GM21528 (cell line): ENCODE results near the gene HOXA6.

Experiments used
- ATAC-seq: cut with Tn5 transposase; IDR thresholded peaks from one replicate; pipeline ENCODE4 v1.9.1; 2021; ENCODE audit warnings: mild to moderate bottlenecking, moderate library complexity; ENCODE audit not compliant: unreplicated experiment, low FRiP score

Gene HOXA6

DNA sequence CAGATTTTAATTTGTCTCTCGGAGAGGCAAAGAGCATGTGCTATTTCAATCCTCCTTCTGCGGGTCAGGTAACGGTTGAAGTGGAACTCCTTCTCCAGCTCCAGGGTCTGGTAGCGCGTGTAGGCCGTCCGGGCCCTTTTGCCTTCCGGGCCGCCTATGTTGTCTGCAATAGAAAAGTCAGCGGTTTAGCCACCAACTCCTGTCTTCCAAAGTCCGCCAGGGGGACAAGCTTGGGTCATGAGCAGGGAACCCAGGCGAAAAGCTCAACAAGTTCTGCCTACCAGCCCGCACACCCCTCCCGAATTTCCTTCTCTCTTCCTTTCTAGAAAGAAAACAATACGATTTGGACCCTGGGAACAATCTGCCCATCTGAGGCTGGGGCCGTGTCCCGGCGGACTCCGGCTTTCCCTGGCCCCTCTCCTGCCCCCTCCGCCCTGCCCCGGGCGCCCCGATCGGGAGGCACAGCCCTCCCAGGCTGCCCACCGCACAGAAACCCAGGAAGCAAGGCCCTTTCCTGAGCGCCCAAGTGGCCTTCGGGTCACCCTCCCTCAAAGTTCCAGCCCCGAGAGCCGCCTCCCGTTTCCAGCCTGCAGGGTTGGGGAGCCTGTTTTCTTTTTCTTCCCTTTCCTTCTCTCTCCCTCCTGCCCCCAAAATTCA, 5.5 kb downstream of the HOXA6 start:
- no peak for ATAC-seq

DNA sequence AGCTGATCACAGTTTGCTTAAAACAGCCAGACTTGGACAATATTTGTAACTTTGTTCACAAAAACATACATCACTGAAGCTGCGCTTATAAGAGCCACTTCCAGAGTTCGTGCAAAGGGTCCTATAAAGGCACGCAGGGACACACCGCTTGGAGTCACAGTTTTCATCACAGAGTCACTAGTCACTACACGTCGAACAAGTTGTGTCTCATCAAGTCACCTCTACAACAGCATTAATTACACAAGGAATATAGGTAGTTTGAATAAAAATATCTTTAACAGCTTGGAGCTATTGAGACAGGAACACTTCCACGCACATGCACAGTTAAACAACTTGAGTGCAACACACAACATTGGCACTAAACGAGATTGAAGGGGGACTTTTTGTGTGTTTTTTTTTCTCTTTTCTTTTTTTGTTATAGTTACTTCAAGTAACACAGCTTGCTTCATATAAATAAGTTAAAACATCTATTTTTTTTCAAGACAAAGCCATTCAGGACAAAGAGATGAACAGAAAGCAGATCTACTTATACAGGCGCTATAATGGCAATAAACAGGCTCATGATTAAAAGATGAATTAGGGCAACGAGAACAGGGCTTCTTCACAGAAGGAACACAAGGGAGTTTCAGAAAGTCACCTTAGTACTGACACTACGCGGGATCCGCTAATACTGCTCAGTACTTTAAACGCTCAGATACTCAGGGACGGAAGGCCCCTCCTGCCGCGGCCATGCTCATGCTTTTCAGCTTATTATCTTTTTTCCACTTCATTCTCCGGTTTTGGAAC, 6.2 kb downstream of the HOXA6 start:
- ATAC-seq: no peak

DNA sequence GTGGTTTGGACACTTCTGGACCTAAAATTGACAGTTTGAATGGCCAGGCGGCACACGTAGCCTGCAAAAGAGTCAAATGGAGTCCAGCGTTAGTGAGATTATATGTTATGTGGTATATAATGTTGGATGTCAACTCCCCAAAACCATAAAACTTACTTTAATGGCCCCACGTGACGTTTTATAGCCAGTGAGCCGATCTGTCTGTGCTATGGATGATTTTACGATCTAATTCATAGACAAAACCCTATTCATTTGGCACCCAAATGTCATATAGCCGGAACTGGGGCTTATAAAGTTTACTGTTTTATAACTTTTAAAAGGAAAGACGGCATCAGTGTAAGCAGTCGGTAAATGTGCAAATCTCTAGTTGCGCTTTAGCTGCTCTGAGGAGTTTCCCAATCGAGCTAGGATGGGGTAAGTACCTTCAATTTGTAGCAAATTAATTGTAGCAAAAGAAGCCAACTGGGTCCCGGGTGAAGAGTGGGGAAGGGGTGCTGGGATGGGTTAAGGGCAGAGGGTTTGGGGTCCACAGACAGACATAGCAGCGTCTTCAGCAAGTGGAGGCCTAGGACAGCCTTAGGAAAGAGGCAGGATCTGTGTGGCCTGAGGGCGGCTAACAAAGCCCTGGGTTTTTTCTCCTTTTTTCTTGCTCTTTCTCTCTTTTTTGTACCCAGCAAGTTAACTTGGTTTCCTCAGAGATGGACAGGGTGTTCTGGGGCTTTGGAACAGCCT, 7.3 kb downstream of the HOXA6 start:
- ATAC-seq: no peak

DNA sequence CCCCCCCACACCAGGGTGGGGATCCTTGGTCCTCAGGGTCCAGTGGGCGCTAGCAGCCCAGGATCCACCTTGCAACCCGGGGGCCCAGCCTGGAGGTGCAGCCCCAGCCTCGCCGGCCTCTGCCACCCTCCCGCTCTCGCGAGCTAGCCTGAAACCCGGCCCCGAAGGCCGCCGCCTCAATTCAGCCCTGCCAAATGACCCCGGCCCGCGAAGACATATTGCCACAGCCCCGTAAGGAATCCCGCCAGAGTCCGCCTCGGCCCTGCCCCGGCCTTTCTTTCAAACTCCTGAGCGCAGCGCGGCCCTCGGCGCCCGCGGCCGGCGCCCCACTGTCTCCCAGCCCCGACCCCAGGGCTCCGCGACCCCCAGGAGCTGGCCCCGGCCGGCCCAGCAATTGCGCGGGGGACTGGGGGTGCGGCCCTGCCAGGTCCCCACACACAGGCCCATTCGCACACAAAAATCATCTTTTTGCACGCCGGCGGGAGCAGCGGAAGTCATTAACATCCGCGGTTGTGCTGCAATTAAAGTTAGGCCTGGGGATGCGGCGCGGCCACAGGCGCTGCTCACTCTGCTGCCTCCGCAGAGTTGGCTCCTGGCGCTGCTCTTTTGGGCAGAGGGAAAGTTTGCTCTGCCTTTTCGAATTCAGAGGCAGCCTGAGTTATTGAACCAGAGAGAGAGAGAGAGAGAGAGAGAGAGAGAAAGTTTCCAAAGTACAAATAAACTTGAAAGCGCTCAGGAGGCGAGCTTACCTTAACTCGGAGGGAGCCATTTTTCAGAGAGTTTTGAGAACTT, 8.0 kb downstream of the HOXA6 start:
- no peak for ATAC-seq

DNA sequence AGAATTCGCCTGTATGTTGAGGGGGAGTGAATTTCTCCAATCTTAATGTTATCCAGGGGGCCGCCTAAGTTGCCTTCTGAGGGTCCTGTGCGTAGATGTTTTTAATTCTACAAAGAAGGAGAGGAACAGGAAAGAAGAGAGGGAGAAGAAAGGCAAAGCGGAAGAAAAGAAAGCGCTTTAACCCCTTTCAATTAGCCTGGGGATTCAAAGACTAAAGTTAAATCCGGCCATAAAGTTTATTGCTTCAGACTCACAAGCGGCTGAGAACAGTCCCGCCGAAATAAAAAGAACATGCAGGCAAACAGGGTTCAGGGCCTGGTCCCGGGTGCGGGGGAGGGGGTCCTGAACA, 8.6 kb downstream of the HOXA6 start:
- ATAC-seq: no peak

DNA sequence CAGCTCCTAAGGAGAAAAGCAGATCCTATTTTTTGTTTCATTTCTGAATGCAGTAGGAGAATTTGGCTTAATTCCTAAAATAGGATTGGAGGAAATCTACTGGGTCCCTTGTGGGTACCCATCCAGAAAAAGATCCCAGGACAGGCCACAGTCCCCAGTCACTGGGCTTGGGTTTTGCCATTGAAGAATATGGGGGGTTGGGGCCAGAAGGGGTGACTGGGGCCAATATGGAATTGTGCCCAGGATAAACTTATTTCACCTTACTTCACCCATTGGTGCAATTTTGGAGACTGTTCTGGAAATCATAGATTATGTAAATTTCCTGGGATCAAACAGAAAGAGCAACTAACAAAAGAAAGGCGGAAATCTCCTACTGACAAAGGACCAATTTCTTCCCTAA, 9.1 kb downstream of the HOXA6 start:
- no peak for ATAC-seq

DNA sequence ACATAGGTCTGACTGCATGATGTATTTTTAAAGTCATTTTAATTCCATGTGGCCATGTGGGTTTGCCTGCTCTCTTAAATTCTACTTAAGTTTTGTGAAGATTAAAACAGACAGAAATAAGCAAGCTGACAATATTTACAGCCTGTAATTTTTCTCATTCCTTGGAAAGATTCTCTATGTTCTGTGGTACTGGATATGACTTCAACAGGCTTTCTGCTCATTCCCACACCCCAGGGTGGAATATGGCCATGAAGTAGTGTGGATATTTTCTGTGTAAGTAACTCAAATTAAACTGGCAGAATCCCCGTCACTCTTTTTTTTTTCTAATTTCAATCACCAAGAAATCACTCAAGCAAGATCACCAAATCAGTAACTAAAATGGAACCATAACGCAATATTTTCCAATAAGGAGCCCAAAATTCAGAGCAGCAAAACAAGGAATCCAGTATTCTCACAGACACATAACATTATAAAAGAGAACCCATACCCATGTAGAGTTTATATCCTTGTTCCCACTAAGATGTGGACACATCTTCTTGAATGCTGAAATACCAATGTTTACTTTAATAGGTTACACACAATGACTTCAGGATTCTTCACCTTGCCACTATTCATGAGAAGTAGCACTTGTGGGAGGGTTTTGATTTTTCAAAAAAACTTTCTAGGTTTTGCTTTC, 9.8 kb downstream of the HOXA6 start:
- no peak for ATAC-seq

DNA sequence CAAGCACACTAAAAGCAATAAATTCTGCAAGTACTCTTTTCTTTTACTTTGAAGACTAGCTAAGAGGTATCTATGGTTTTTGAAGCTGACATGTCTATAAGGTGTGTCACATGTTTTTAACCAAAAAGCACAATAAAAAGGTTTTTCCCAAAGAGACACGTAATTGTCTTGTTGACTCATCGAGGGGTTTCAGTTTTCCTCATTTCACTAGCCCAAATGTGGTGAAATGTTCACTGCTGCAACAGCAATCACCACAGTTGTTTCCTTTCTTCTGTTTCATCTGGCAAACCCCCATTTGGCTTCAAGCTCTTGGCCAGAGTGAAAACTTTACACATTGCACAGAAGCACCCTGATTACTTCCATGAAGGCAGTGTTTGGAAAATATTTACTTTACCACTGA, 13.2 kb downstream of the HOXA6 start:
- no peak for ATAC-seq

DNA sequence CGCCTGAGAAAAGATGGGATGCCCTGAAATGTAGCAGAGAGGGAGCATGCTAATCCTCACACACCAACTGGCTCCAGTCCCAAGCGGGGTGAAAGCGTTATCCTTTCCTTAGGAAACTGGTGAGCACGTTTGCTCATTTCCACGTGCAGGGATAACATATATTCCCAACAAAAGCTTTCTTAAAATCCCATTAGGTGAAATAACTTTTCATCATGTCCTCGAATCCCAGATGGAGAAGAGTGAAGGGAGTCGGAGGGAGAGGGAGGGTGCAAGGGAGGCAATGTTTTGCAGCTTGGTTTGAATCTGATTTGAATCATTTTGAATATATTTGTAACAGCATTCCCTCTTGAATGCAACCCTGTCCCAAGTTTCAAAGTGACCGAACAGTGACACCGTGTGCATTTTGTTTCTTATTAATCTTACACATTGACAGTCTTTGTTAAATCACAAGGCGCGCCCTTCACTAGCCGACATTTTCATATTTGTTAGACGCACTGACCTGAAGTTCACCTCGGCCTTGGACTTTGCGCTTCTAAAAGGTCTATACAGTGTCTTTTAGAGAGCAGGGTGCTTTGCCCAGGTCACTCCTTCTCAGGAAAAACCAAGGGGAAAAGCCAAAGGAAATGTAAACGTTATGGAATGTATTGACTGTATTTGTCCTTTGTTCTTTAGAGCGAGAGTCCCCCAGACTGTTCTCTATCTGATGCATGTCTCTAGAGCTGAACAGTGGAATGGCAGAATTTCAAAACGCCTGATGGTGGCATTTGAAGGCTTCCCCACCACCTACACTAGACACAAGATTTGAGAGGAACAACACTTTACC, 14.0 kb downstream of the HOXA6 start:
- no peak for ATAC-seq

DNA sequence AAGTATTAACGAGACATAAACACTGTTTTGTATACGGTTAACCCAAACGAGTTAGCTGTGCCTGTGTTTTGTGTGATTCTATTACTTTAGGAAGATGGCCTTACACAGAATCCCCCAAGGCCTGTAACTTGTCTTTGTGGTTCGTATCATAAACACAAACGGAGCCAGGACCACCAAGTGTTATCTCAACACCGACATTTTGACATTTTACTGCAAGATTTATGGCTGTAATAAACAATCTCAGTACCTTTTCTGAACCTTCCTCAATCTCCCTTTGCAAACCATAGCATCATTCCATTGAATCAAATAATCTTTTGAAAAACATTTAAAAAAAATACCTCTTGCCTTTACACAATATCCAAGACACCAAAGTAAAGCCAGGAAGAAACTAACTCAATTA, 14.6 kb downstream of the HOXA6 start:
- ATAC-seq: no peak

DNA sequence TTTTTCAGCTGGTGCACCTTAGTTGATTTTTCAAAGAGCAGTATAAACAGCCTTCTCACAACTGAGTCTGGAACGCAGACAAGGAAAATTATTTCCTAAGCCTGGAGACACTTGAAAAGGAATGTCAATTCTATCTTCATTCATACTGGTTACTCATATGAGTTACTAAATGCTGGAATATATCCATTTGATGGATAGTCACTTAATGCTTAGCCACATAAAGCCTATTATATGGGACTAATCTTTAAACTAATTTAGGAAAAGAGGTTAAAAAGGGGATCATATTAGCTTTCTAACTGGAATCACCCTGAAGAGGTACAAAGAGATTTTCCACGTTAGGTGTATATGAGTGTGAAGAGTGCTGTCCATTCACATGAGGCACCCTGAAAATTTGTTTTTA, 15.4 kb downstream of the HOXA6 start:
- no peak for ATAC-seq

DNA sequence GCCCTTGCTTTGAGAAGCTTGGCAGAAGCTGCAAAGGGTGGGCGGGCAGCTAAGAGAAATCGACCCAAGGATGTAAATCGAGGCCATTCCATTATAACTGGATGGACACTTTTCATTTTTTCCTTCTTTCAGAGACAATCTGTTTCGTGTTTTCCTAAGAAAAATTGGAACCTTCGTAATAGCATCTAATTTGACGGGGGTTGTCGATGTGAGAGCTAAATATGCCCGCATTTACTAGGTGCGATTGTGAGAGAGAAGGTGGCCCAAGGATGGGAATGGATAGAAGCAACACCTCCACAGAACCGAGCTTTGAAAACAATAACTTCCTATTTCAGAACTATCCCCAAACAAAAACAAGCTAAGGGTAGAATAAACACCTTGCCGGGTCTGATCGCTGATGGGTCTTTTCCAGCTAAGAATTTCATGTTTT, 16.2 kb downstream of the HOXA6 start:
- ATAC-seq: no peak

DNA sequence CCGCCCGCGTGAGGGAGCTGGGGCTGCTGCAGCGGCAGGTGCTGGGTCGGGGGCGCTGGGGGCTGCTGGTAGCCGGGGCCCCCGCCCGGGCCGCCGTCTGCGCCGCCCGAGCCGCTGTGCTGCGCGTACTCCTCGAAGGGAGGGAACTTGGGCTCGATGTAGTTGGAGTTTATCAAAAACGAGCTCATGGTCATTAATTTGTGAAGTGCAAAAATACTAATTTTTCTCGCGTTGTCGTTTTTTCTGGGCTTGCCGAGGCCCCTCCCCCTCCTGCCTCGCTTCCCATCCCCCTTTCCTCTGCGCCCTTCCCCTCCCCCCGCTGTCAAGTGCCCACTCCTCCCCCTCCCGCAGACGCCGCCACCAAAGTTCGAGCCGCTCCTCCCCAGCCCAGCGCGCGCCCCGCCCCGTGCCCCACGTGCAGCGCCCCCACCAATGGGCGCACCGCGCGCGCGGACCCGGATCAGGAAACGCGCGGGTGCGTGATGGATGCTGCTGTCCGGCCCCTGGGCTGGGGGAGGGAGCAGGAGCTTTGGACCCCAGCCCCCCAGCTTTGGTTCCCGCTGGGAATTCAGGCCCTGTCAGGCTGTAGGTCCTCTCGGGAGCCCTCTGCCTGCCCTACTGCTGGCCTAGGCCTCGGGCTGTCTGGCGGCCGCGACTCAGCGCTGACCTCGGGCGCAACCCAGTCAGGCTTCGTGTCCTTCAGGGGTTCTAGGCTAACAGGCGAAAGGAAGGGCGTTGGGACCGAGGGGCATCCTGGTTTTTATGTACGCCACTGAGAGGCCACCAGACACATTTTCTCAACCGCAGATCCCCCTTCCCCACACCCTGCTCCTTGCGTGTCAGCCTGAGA, 16.8 kb downstream of the HOXA6 start, which contains the start of gene HOXA4:
HOXA4 (minus strand) TSS at position 218 of the 850 bp plus-strand sequence; CDS start at position 194, 24 bp downstream.
- no peak for ATAC-seq

DNA sequence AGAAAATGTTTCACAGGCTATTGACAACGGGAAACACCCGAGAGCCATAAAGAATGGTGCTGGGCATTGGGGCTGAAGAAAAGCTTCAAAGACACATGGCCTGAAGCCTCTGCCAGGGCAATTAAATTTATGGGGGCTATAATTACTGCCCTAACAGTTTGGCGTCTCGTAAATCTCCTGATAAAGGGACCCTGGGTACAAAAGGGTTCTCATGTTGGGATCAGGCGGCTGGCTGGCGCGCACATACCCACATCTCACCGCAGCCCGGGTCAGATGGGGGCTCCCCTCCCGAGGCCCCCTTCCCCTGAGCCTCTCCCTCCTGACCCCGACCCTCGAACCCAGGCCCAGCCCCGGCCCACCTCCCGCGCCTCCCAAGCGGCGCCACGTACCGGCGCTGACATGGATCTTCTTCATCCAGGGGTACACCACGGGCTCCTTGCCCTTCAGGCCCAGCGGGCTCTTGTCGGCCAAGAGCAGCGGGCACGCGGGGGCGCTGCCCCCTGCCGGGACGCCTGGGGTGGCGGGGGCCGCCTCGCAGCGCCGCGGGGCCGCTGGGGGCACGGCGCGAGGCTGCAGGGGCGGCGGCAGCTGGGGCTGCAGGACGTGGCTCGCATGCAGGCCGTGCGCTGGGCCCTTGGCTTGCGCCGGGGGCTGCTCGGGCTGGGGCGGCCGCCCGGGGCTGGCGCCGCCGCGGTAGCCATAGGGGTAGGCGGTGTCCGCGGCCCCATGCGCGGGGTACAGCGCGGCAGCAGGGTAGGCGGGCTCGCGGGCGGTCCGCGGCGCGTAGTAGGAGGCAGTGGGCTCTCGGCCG, 17.6 kb downstream of the HOXA6 start:
- ATAC-seq: no peak

DNA sequence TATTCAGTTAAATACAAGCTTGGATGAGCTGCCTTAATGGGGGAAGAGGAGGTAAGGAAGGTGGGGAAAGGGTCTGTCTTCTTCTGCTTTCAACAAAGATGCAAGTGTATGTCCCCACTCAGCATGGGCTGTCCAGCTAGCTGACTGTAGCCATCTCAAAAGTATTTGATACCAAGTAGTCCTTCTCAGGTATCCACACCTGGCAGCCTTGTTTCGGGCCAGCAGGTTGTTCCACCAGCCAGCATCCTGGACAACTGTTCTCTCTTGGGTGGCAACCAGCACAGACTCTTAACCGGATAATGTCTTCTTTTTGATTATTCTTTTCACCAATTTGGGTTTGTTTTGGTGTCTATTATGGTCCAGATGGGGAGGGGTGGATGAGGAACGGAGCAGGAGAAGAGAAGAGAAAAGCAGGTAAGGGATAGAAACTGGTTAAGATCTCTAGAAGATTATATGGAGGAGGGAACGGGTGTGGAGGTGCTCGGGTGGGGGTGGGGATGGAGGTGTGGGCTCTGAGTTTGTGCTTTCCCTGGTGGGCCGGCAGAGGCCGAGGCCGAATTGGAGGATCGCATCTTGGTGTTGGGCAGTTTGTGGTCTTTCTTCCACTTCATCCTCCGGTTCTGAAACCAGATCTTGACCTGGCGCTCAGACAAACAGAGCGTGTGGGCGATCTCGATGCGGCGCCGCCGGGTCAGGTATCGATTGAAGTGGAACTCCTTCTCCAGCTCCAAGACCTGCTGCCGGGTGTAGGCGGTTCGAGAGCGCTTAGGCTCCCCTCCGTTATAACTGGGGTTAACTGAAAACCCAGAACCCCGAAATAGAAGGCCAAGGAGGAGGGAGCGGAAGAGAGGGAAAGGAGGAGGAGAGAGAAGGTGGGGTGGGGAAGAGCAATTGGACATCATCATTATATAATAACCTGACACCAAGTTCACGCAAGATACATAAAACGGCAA, 18.5 kb downstream of the HOXA6 start:
- ATAC-seq: no peak

DNA sequence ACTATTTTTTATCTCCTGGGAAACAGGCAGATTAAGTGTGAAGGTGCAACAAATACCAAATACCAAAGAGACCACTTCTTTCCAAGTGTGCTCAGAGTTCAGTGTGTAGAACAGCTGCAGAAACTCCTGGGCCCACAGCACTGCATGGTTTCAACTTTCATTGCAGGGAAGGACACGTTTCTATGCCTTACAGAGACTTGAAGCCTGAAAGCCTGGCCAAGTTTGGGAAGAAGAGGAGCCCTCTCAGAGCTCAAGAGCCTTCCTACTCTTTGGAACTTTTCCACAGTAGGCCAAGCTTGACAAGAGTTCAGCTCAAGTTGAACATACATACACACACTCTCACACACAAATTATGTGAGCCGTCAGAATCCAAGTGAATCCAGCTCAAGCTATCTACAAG, 19.5 kb downstream of the HOXA6 start:
- no peak for ATAC-seq
